Measurements from ENCODE around the gene GMCL2.
A peak's percentile ranks its signal among the peaks of the same experiment; 100 is the strongest.

The GMCL2 gene

DNA sequence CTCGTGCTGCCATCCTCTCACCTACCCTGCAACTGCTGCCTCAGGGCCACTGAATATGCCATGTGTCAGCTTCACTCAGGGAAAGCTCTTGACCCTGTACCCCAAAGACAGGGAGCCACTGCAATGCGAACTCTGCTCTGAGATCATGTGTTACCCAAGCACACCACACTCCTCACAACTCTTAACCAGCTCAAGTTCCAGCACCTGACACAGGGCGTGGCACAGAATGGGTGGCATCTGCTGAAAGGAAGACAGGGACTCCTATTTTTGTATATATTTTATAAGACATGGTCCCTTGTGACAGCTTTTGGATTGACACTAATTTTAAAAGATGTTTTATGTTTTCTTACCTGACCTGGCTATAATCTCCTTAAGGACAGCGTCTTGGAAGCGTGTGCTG, 34.7 kb upstream of the GMCL2 start:
- DNase-seq (ENCODE audit: low spot score): no peak

DNA sequence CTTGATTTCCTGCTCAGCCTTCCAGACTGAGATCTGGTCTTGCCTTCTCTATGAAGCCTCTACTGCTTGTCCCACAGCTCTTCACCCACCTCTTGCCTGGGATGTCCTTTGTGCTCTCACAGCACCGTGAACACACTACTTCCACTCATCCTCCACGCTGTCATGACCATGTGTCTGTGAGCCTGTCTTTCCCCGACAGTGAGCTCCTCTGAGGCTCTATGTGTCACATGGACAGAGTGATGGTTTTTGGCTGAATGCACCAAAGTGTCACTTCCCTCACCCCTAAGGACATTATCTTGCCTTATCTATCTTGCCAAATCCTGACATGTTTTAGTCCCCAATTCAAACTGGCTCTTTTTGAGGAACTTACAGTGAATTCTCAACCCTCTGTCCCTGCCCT, 34.1 kb upstream of the GMCL2 start:
- no peak for DNase-seq (ENCODE audit: low spot score)

GRCh38 chr5:178218827-178219226, 31.7 kb upstream of the GMCL2 start:
- DNase-seq (ENCODE audit: low spot score): no peak

DNA sequence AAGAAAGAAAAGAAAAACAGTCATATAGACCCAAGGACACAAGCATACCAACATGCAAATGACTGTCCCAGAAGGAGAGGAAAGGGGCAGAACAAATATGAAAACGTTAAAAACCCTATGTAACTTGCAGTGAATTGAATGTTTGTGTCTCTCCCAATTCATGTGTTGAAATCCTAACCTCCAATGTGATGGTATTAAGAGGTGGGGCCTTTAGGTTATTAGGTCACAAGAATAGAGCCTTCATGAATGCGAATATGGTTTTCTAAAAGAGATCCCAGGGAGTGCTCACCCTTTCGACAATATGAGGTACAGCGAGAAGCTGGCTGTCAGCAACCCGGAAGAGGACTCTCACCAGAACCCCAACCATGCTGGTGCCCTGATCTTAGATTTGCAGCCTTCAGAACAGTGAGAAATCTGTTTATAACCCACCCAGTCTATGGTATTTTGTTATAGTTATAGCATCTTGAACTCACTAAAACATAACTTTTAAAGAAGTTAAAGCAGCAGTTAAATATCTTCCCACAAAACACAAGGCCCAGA, 31.1 kb upstream of the GMCL2 start:
- no peak for DNase-seq (ENCODE audit: low spot score)

- no peak for DNase-seq (ENCODE audit: low spot score)
Measured at GRCh38 chr5:178216779-178217178, 29.6 kb upstream of the GMCL2 start.

GRCh38 chr5:178216088-178216534, 28.9 kb upstream of the GMCL2 start:
- no peak for DNase-seq (ENCODE audit: low spot score)

DNA sequence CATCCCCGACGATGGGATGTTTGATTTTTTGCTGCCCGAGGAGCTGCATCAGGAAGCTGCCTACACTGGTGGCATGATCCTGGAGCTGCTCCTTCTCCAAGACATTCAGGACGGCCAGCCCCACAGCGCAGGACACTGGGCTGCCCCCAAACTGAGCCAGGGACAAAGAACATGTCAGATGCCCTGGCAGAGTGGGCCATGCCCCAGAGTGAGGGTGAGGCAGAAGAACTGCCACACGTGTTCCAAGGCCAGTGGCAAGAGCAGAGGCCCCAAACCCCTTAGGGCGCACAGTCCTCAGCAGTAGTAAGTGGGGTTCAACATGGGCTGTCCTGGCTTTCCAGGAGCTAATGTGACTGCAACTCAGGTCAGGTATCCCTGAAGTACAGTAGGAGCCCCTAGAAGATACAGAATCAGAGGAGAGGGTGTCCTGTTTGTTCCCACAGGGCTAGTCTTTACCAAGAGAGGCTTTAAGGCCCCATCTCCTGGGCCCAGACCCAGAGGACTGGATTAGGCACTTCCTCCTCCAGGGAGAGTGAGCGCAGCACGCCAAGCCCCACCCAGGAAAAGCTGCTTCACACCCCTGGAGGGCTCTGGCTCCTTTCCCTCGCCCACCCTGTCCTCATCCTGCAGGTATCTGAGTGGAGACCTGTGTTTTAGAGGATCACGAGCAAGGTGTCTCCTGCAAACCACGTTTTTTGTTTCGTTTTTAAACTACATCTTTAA, 28.3 kb upstream of the GMCL2 start:
- no peak for DNase-seq (ENCODE audit: low spot score)

DNA sequence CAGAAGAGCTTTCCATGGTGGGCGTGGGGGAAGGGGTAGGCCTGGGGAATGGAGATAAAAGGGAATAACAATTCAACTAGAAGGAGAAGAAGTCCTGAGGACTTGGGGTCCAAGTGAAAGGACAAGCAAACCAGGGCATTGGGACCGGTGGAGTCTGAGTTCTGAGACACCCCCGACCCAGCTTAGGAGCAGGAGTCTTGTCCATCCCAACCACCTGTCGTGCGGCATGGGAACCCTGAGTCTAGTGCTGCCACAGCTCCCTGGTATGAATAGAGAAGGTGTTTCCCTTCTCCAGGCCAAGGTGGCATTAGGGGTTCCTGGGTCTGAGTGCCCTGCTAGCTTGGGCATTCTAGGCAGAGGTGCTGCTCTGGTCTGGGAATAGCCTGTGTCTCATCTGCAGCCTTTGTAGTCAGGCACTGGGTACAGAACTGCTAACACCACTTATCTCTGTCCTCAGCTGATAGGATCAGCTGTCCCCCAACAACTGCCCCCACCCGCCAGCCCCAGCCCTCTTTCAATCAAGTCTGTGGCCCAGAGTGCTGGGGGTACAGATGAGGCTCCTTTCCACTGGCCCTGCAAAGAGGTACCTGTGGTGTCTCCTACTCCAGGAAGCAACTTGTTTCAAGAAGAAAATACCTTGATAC, 27.1 kb upstream of the GMCL2 start:
- DNase-seq (ENCODE audit: low spot score): no peak

GRCh38 chr5:178213748-178214151, 26.6 kb upstream of the GMCL2 start:
- DNase-seq (ENCODE audit: low spot score): no peak

- DNase-seq (ENCODE audit: low spot score): no peak
Measured at GRCh38 chr5:178213003-178213461, 25.9 kb upstream of the GMCL2 start.

DNA sequence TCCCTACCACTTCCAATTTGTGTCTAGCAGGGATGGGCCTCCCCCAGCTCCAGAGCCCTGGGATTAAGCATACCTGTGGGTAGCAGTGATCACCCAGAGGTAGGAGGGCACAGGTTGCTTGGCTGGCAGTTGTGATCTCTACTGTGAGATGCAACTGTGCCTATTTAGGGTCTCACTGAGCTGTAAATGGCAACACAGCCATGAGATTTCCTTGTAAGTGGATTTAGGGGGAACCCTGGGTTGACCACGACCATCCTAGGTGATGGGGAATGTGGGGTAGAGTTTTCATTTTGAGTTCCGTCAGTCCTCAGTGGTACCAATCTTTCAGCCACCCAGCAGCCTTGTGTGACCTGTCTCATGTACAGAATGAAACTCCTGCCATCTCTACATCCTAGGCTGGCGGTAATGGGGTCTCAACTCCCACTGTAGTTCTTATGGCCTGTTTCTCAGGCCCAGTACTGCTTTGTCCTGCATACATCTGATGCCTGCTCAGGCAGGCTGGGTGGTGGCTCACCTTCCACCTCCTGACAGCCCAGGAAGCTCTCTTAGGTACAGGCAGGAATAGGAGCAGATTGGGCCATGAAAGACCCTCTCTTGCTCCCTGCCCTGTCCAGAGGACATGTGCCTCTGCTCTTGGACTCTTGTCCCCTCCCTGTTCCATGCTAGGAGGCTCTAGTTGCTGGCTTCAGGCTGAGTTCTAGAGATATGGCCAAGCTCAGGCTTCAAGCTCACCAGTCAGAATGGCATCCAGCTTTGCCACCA, 25.3 kb upstream of the GMCL2 start:
- DNase-seq (ENCODE audit: low spot score): no peak

DNA sequence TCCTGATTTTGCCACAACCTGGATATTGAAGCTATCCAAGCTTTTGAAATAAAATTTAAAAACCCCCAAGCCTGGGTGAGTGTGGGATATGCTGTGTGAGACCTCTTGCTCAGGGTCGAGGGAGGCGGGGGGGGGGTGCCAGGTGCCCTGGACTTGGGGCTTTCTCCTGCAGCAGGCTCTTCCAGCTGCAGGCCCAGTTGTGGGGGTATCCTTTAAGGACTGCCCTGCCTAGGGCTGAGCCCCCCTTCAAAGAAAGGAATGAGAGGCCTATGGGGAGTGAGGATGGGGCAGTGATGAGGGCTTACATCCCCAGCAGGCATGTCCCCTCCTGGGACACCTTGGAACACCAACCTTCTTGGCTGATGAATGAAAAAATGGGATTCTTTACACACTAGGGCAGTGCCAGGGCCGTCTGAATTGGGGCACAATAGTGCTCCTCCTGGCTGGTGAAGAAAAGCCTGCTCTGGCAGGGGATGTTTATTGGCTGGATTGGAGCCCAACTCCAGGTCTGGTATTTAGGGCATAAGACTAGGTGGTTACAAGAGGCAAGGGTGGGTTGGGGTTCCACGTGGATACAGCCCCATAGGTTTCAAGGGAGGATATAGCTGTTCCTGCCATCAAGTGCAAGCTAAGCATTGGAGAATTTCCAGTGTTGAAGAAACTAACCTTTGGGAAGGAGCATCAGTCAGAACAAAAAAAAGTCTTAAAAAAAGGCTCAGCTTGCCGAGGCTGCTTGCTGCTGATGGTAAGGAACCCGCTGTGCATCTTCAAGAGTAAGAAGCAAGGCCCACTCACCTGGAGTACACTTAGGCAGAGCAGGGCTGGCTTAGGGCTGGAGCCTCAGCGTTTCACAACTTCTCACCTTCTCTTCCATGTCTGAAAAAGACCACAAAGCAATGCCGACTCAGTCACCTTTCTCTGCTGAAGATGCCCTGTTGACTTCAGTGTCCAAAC, 24.2 kb upstream of the GMCL2 start:
- no peak for DNase-seq (ENCODE audit: low spot score)

DNA sequence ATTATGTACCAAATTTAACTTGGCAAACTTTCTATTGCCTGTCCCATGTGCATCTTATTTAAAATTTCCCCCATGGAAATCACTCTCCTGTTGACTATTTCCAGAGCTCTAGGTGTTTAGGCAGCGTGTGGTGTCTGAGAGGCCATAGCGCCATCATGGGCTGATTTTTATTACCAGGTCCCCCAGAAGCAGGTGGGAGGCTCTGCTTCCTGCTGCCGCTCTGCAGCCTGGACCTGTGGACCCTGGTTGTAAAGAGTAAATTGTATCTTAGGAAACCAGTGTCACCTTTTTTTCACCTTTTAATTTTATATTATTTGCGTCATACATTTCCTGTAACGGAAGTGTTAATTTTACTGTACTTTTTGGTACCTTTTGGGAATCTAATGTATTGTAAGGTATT, 23.5 kb upstream of the GMCL2 start:
- no peak for DNase-seq (ENCODE audit: low spot score)

GRCh38 chr5:178210073-178210535, 22.9 kb upstream of the GMCL2 start:
- DNase-seq (ENCODE audit: low spot score): no peak

DNA sequence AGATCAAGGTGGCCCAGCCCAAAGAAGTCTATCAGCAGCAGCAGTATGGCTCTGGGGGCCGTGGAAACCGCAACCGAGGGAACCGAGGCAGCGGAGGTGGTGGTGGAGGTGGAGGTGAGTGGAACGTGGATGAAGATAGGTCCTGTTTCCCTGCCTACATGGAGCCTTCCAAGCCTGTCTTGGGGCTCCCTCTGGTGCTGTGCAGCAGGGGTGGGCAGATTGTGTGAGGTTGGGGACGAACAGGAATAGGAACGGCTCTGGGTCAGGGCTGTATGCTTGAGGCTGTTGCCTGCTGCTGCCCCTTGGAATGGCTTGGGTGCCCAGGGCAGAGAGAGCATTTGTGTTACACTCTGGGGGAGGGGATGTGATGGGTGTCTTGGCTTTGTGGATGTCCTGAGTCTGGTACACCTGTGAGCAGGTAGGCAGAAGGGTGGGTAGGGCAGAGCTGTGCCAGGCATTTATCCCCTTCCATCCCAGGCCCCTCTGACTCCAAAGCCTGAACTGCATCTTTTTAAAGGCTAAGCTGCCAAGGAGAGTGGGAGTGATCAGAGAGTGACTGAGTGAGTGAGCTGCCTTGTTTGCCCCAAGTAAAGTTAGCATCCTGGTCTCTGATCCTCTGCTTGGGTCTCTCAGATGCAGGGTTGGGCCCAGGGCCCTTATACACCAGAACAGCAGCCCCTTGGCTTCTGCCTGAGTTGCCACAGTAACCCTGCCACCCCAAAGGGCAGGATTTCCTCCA, 22.3 kb upstream of the GMCL2 start:
- DNase-seq (ENCODE audit: low spot score): no peak

DNA sequence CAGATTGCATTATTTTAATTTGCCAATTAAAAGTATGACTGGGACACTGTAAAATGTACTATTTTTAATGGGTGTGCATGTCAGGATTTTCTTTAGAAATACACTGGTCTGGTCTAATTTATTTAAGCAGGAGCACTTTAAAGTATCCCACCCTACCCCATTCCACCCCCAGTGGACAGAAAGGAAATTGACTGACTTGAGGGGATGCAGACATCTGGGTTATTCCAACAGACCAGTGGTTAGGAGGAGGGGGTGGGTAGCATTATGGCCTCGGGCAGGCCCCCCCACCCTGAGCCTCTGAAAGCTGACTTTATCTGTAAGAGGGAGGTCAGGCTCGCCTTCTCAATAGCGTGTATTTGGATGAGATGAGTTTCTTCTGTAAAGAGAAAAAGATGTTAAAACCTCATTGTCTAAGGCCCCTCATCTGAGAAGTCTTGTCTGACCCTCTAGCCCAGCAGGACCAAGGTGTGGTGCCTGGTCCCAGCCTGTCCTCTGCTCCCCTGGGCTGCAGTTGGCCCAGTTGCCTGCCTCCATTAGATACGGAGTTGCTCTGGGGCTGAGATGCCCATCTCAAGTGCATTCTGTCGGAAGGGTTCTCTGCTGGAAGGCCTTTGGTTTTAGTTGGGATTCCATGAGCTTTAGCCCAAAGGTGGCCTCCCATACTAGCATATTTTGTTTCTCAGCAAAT, 21.5 kb upstream of the GMCL2 start:
- DNase-seq (ENCODE audit: low spot score): no peak

DNA sequence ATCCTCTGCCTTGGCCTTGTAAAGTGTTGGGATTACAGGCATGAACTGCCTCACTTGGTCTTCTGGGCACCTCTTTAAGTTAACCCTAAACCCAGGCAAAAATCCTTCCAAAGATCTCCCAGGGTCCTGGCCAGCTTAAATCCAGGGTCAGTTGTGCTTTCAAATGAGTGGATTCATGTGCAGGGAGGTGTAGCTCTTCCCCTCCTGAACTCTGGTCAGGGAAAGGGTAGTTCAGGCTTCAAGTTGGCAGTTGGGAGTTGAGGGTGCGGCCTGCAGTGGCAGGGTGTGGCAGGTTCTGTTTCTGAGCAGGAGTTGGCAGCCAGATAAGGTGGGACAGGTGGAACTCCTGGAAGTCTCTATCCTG, 20.7 kb upstream of the GMCL2 start:
- no peak for DNase-seq (ENCODE audit: low spot score)

GRCh38 chr5:178207183-178207916, 20.2 kb upstream of the GMCL2 start:
- peak; percentile 54 for DNase-seq (ENCODE audit: low spot score)

All from COLO829 (cell line).